ENCODE measurements around the gene SPOP. TPM values are rescaled to one million over a fixed set of nuclear protein-coding genes. Genes with fewer than 3 reads are reported as not detected.

The SPOP gene
- total and polyA plus RNA-seq, 9 of the 15 experiments (the other 6 are each of a cell fraction or from before 2014, with no cell fraction given): 34.2 to 65.9 (median 39.7) TPM

DNA sequence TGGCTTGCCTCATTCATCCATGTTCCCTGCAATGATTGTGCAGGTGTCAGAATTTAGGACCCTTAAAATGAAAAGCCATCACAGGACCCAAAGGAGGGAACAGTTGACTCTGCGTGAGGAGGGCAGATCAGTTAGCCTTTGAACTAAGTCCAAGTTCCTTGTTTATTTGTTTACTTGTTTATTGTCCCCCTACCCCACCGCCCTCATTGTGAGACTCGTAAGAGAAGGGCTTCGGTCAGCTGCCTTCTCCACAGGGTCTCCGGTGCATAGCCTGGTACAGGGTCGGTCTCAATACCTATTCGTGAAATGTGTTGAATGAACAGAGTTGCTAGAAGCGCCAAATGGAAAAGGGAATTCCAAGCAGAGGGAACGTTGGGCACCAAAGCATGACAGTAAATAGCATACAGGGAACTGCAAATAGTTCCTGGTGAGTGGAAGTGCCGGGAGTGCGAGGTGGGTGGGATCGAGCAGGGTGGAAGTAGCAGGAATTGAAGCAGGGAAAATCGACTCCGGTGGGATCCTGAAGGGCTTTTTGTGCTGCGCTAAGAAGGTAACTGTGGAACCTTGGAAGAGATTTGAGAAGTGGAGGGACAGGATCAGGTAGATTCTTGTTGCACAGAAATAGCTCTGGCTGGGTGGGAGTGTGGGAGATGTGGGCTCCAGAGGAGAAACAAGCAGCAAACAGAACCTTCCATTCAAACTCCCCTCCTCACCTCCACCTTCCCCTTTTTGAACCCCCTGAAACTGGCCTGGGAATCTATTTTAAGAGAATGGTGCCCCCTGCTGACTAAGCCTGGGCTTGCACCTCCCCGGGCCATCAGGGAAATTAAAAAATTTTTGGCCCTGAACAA is 17.2 kb upstream of the SPOP start (continued):
- TF ChIP-seq STAG1 (CRISPR knock-in tag; IDR thresholded peaks at IDR 0.05; ENCODE audit: borderline replicate concordance): peak; percentile 59
- TF ChIP-seq XRCC4 (IDR thresholded peaks at IDR 0.05; ENCODE audit: extremely low read depth, insufficient read depth, insufficient read length): no peak
- TF ChIP-seq MEF2A (IDR thresholded peaks at IDR 0.05; ENCODE audit: control insufficient read depth, low read depth, low read length): 0 out of 2 replicates have a peak, but pooled peaks have one; percentile 14
- TF ChIP-seq, protein P1, sequence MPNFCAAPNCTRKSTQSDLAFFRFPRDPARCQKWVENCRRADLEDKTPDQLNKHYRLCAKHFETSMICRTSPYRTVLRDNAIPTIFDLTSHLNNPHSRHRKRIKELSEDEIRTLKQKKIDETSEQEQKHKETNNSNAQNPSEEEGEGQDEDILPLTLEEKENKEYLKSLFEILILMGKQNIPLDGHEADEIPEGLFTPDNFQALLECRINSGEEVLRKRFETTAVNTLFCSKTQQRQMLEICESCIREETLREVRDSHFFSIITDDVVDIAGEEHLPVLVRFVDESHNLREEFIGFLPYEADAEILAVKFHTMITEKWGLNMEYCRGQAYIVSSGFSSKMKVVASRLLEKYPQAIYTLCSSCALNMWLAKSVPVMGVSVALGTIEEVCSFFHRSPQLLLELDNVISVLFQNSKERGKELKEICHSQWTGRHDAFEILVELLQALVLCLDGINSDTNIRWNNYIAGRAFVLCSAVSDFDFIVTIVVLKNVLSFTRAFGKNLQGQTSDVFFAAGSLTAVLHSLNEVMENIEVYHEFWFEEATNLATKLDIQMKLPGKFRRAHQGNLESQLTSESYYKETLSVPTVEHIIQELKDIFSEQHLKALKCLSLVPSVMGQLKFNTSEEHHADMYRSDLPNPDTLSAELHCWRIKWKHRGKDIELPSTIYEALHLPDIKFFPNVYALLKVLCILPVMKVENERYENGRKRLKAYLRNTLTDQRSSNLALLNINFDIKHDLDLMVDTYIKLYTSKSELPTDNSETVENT (CRISPR knock-in tag; IDR thresholded peaks at IDR 0.05): no peak
- TF ChIP-seq, protein P2, sequence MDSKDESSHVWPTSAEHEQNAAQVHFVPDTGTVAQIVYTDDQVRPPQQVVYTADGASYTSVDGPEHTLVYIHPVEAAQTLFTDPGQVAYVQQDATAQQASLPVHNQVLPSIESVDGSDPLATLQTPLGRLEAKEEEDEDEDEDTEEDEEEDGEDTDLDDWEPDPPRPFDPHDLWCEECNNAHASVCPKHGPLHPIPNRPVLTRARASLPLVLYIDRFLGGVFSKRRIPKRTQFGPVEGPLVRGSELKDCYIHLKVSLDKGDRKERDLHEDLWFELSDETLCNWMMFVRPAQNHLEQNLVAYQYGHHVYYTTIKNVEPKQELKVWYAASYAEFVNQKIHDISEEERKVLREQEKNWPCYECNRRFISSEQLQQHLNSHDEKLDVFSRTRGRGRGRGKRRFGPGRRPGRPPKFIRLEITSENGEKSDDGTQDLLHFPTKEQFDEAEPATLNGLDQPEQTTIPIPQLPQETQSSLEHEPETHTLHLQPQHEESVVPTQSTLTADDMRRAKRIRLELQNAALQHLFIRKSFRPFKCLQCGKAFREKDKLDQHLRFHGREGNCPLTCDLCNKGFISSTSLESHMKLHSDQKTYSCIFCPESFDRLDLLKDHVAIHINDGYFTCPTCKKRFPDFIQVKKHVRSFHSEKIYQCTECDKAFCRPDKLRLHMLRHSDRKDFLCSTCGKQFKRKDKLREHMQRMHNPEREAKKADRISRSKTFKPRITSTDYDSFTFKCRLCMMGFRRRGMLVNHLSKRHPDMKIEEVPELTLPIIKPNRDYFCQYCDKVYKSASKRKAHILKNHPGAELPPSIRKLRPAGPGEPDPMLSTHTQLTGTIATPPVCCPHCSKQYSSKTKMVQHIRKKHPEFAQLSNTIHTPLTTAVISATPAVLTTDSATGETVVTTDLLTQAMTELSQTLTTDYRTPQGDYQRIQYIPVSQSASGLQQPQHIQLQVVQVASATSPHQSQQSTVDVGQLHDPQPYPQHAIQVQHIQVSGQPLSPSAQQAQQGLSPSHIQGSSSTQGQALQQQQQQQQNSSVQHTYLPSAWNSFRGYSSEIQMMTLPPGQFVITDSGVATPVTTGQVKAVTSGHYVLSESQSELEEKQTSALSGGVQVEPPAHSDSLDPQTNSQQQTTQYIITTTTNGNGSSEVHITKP (IDR thresholded peaks at IDR 0.05; ENCODE audit: partially characterized antibody): no peak
- TF ChIP-seq, protein P3, sequence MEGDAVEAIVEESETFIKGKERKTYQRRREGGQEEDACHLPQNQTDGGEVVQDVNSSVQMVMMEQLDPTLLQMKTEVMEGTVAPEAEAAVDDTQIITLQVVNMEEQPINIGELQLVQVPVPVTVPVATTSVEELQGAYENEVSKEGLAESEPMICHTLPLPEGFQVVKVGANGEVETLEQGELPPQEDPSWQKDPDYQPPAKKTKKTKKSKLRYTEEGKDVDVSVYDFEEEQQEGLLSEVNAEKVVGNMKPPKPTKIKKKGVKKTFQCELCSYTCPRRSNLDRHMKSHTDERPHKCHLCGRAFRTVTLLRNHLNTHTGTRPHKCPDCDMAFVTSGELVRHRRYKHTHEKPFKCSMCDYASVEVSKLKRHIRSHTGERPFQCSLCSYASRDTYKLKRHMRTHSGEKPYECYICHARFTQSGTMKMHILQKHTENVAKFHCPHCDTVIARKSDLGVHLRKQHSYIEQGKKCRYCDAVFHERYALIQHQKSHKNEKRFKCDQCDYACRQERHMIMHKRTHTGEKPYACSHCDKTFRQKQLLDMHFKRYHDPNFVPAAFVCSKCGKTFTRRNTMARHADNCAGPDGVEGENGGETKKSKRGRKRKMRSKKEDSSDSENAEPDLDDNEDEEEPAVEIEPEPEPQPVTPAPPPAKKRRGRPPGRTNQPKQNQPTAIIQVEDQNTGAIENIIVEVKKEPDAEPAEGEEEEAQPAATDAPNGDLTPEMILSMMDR (IDR thresholded peaks at IDR 0.05 in 2 of 3, conservative IDR thresholded peaks at IDR 0.05 in 1 of 3; ENCODE audit: insufficient read depth in 2 of 3, low read depth in 1 of 3, low read length in 3 of 3): peak; percentile 91 to 96 (median 92)
- TF ChIP-seq OTX1 (CRISPR knock-in tag; IDR thresholded peaks at IDR 0.05): no peak
- TF ChIP-seq WHSC1 (IDR thresholded peaks at IDR 0.05; ENCODE audit: low read length): no peak
- TF ChIP-seq ATF7 (IDR thresholded peaks at IDR 0.05): no peak
- no peak for TF ChIP-seq ZNF175 (CRISPR knock-in tag; IDR thresholded peaks at IDR 0.05; ENCODE audit: low read depth)
- TF ChIP-seq, protein P4, sequence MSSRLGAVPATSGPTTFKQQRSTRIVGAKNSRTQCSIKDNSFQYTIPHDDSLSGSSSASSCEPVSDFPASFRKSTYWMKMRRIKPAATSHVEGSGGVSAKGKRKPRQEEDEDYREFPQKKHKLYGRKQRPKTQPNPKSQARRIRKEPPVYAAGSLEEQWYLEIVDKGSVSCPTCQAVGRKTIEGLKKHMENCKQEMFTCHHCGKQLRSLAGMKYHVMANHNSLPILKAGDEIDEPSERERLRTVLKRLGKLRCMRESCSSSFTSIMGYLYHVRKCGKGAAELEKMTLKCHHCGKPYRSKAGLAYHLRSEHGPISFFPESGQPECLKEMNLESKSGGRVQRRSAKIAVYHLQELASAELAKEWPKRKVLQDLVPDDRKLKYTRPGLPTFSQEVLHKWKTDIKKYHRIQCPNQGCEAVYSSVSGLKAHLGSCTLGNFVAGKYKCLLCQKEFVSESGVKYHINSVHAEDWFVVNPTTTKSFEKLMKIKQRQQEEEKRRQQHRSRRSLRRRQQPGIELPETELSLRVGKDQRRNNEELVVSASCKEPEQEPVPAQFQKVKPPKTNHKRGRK (tag; IDR thresholded peaks at IDR 0.05): no peak
- TF ChIP-seq KAT7 (CRISPR knock-in tag; IDR thresholded peaks at IDR 0.05; ENCODE audit: borderline replicate concordance): no peak
- TF ChIP-seq ZNF668 (CRISPR knock-in tag; IDR thresholded peaks at IDR 0.05): no peak
- TF ChIP-seq SREBF2 (CRISPR knock-in tag; IDR thresholded peaks at IDR 0.05): no peak
- TF ChIP-seq HMG20B (CRISPR knock-in tag; IDR thresholded peaks at IDR 0.05): no peak
- TF ChIP-seq CC2D1A (IDR thresholded peaks at IDR 0.05): peak; percentile 86
- no peak for TF ChIP-seq PYGO2 (tag; IDR thresholded peaks at IDR 0.05)
- TF ChIP-seq FIP1L1 (IDR thresholded peaks at IDR 0.05; ENCODE audit: low read depth, low read length, poor library complexity, severe bottlenecking): no peak
